ENCODE data around the gene NARF. TPM values are rescaled to one million over a fixed set of nuclear protein-coding genes. Genes with fewer than 3 reads are reported as not detected.

Gene NARF
- 44.2 and 44.6 TPM in 2 replicates for total RNA-seq

GRCh38 chr17:82458179-82458884 is at the start of gene NARF:
NARF (plus strand) TSS chr17:82458741; CDS start chr17:82458804, 63 bp downstream.

GRCh38 chr17:82418001-82418986 is 40.2 kb upstream of the NARF start, which contains the start of the genes HEXD and OGFOD3:
HEXD (plus strand) TSS chr17:82418347; CDS start chr17:82419800, 1,453 bp downstream.
OGFOD3 (minus strand) TSS chr17:82418586; CDS start chr17:82418485, 101 bp downstream.

GRCh38 chr17:82450357-82451106 is 8.0 kb upstream of the NARF start, which contains the start of gene CYBC1:
CYBC1 (minus strand) TSS chr17:82450752; CDS start chr17:82449254, 1,498 bp downstream.

GRCh38 chr17:82518826-82519810 is 60.6 kb downstream of the NARF start, which contains the start of gene FOXK2:
FOXK2 (plus strand) TSS chr17:82519732; CDS start chr17:82519889, 157 bp downstream.

Other genes starting within 250 kb of the NARF start
- 20.8 and 27.4 TPM in 2 replicates for gene CCDC57, start 245.9 kb upstream of the NARF start, total RNA-seq
- gene SLC16A3, start 229.7 kb upstream of the NARF start, total RNA-seq = 359 and 382 TPM in 2 replicates
- gene CSNK1D, start 185.0 kb upstream of the NARF start, total RNA-seq = 52.6 and 63.6 TPM in 2 replicates
- gene CD7, start 141.1 kb upstream of the NARF start, total RNA-seq = 0.30 TPM in 1 of 2 replicates, not detected in the other
- 1.2 TPM in 1 of 2 replicates, not detected in the other for gene SECTM1, start 125.0 kb upstream of the NARF start, total RNA-seq
- not detected in 2 replicates for gene TEX19, start 99.5 kb upstream of the NARF start, total RNA-seq
- gene UTS2R, start 87.0 kb upstream of the NARF start, total RNA-seq = not detected in 2 replicates
- 7.8 and 8.9 TPM in 2 replicates for gene HEXD, start 40.4 kb upstream of the NARF start, total RNA-seq
- 37.9 and 38.9 TPM in 2 replicates for gene OGFOD3, start 40.2 kb upstream of the NARF start, total RNA-seq
- 55.5 and 72.6 TPM in 2 replicates for gene CYBC1, start 8.0 kb upstream of the NARF start, total RNA-seq
- gene FOXK2, start 61.0 kb downstream of the NARF start, total RNA-seq = 24.6 and 35.0 TPM in 2 replicates
- 69.2 and 88.5 TPM in 2 replicates for gene WDR45B, start 189.7 kb downstream of the NARF start, total RNA-seq
- 5.5 and 6.2 TPM in 2 replicates for gene RAB40B, start 240.0 kb downstream of the NARF start, total RNA-seq

Measured in smooth muscle cell of the umbilical artery (primary cell).